Stimulated activated CD4-positive, alpha-beta T cell treated with anti-CD3 and anti-CD28 coated beads, TNF-alpha, amount 100 ng/mL, for 48 hours (primary cell): ENCODE results near the gene ADAMTS18.

Experiments used
- DNase-seq, 3 donors: peaks; one replicate each; pipeline ENCODE4 v3.0.0-alpha.2; 2020; ENCODE audit warnings: low read depth in 3 of 3

ADAMTS18 gene

GRCh38 chr16:77434022-77434529 lies 758 bp downstream of the ADAMTS18 start:
- DNase-seq, result no peak

GRCh38 chr16:77433146-77433545 lies 1.7 kb downstream of the ADAMTS18 start:
- DNase-seq, result no peak

- no peak for DNase-seq
Measured at GRCh38 chr16:77432264-77432663, 2.6 kb downstream of the ADAMTS18 start.

- DNase-seq, result no peak
Measured at GRCh38 chr16:77430787-77431585, 3.8 kb downstream of the ADAMTS18 start.

- no peak for DNase-seq
Measured at GRCh38 chr16:77430360-77430759, 4.5 kb downstream of the ADAMTS18 start.

GRCh38 chr16:77424871-77425604 lies 9.8 kb downstream of the ADAMTS18 start:
- no peak for DNase-seq

GRCh38 chr16:77422196-77422784 lies 12.5 kb downstream of the ADAMTS18 start:
- DNase-seq, result no peak

- DNase-seq, result no peak
Measured at GRCh38 chr16:77416939-77417480, 17.8 kb downstream of the ADAMTS18 start.

- no peak for DNase-seq
Measured at GRCh38 chr16:77414752-77415231, 20.0 kb downstream of the ADAMTS18 start.

GRCh38 chr16:77410449-77410848 lies 24.4 kb downstream of the ADAMTS18 start:
- no peak for DNase-seq

GRCh38 chr16:77409311-77409710 lies 25.5 kb downstream of the ADAMTS18 start:
- no peak for DNase-seq

GRCh38 chr16:77408607-77409006 lies 26.2 kb downstream of the ADAMTS18 start:
- no peak for DNase-seq

- no peak for DNase-seq
Measured at GRCh38 chr16:77406680-77407079, 28.2 kb downstream of the ADAMTS18 start.

GRCh38 chr16:77404775-77405174 lies 30.1 kb downstream of the ADAMTS18 start:
- no peak for DNase-seq

GRCh38 chr16:77403732-77404131 lies 31.1 kb downstream of the ADAMTS18 start:
- no peak for DNase-seq

GRCh38 chr16:77402672-77403071 lies 32.2 kb downstream of the ADAMTS18 start:
- DNase-seq, result no peak

GRCh38 chr16:77402118-77402517 lies 32.7 kb downstream of the ADAMTS18 start:
- no peak for DNase-seq

GRCh38 chr16:77399546-77399945 lies 35.3 kb downstream of the ADAMTS18 start:
- DNase-seq, result no peak

- DNase-seq, result no peak
Measured at GRCh38 chr16:77399066-77399465, 35.8 kb downstream of the ADAMTS18 start.

GRCh38 chr16:77398495-77398894 lies 36.3 kb downstream of the ADAMTS18 start:
- no peak for DNase-seq

- DNase-seq, result no peak
Measured at GRCh38 chr16:77396461-77396860, 38.4 kb downstream of the ADAMTS18 start.

GRCh38 chr16:77394699-77395098 lies 40.1 kb downstream of the ADAMTS18 start:
- no peak for DNase-seq
